Fibroblast of skin of left quadriceps (primary cell): ENCODE results near the gene DNAH9.
A peak's percentile ranks its signal among the peaks of the same experiment; 100 is the strongest.
"Not testable (repeated sequence)": the region's sequence is repeated elsewhere in the genome, so short reads cannot be mapped to it uniquely, and the experiment has no call there.

Source experiments
- DNase-seq, 2 experiments: peaks; one replicate each; pipeline ENCODE4 v3.0.0-alpha.2; 2013; ENCODE audit warnings: low read depth in 2 of 2

The DNAH9 gene

GRCh38 chr17:11908711-11909146 lies 310.5 kb downstream of the DNAH9 start:
- no peak for DNase-seq

- DNase-seq, result no peak
These were observed 311.1 kb downstream of the DNAH9 start for GRCh38 chr17:11909348-11909747.

GRCh38 chr17:11916091-11916490 lies 317.8 kb downstream of the DNAH9 start:
- no peak for DNase-seq

- DNase-seq, result no peak
These were observed 319.1 kb downstream of the DNAH9 start for GRCh38 chr17:11917415-11917814.

GRCh38 chr17:11921296-11921695 lies 323.0 kb downstream of the DNAH9 start:
- no peak for DNase-seq

- no peak for DNase-seq
These were observed 324.4 kb downstream of the DNAH9 start for GRCh38 chr17:11922638-11923037.

- no peak for DNase-seq
These were observed 325.8 kb downstream of the DNAH9 start for GRCh38 chr17:11924076-11924475.

- no peak for DNase-seq
These were observed 327.2 kb downstream of the DNAH9 start for GRCh38 chr17:11925262-11926021.

GRCh38 chr17:11928436-11928835 lies 330.2 kb downstream of the DNAH9 start:
- no peak for DNase-seq

- DNase-seq, result no peak
These were observed 334.1 kb downstream of the DNAH9 start for GRCh38 chr17:11932337-11932898.

- DNase-seq, result peak; percentile 9 to 10
These were observed 337.6 kb downstream of the DNAH9 start for GRCh38 chr17:11935734-11936406.

GRCh38 chr17:11940904-11941303 lies 342.6 kb downstream of the DNAH9 start:
- no peak for DNase-seq

GRCh38 chr17:11943086-11943485 lies 344.8 kb downstream of the DNAH9 start:
- DNase-seq, result not testable (repeated sequence)

GRCh38 chr17:11943759-11944347 lies 345.6 kb downstream of the DNAH9 start:
- DNase-seq, result no peak

GRCh38 chr17:11944587-11944986 lies 346.3 kb downstream of the DNAH9 start:
- no peak for DNase-seq

GRCh38 chr17:11948789-11949188 lies 350.5 kb downstream of the DNAH9 start:
- DNase-seq, result peak; percentile 25 to 29

GRCh38 chr17:11949571-11949970 lies 351.3 kb downstream of the DNAH9 start:
- not testable (repeated sequence) for DNase-seq

- no peak for DNase-seq
These were observed 352.7 kb downstream of the DNAH9 start for GRCh38 chr17:11950771-11951519.

- no peak for DNase-seq
These were observed 354.3 kb downstream of the DNAH9 start for GRCh38 chr17:11952610-11953009.

- no peak for DNase-seq
These were observed 355.7 kb downstream of the DNAH9 start for GRCh38 chr17:11953924-11954323.

GRCh38 chr17:11954936-11955335 lies 356.7 kb downstream of the DNAH9 start:
- DNase-seq, result no peak

GRCh38 chr17:11969565-11969964 lies 371.3 kb downstream of the DNAH9 start:
- no peak for DNase-seq
